Uterus (tissue), 4 donors: ENCODE data around the gene CIDEB. TPM values are rescaled to one million over a fixed set of nuclear protein-coding genes. Genes with fewer than 3 reads are reported as not detected.
A peak's percentile ranks its signal among the peaks of the same experiment; 100 is the strongest.

ENCODE experiments used
- DNase-seq, 2 donors: peaks; one replicate each; pipeline ENCODE4 v3.0.0-alpha.2; 2019 to 2020
- H3K27ac ChIP-seq, 2 donors: fragments of 200-600 bp; sonication (generic); 1 replicate in 1 of 2; 2 replicates in 1 of 2; pipeline ENCODE4 v1.5.1; 2016 to 2018
- H3K27me3 ChIP-seq, 2 donors: fragments of 200-600 bp; sonication (generic); one replicate each; pipeline ENCODE4 v1.5.1; 2018 to 2019; ENCODE audit warnings: control low read depth in 1 of 2
- H3K36me3 ChIP-seq, 2 donors: fragments of 200-600 bp; sonication (generic); one replicate each; pipeline ENCODE4 v1.5.1; 2019; ENCODE audit warnings: control low read depth in 1 of 2
- H3K4me1 ChIP-seq, 2 donors: fragments of 200-600 bp; sonication (generic); one replicate each; pipeline ENCODE4 v1.5.1; 2018 to 2019; ENCODE audit warnings: control low read depth in 1 of 2
- H3K4me3 ChIP-seq, 2 donors: fragments of 200-600 bp; sonication (generic); 1 replicate in 1 of 2; 2 replicates in 1 of 2; pipeline ENCODE4 v1.5.1; 2018 to 2019; ENCODE audit warnings: mild to moderate bottlenecking in 1 of 2
- H3K9me3 ChIP-seq, 2 donors: fragments of 200-600 bp; sonication (generic); one replicate each; pipeline ENCODE4 v1.5.1; 2019; ENCODE audit warnings: control low read depth in 1 of 2
- CTCF ChIP-seq, 4 experiments: fragments of 200-600 bp in 2 of 4; fragments of 450-650 bp in 2 of 4; sonication (generic) in 2 of 4; IDR thresholded peaks; one replicate each; pipeline ENCODE4 v1.5.1; 2016 to 2019; ENCODE audit warnings: antibody characterized with exemption in 4 of 4, mild to moderate bottlenecking in 2 of 4, moderate library complexity in 1 of 4
- POLR2A ChIP-seq, 2 donors: fragments of 450-650 bp; IDR thresholded peaks; one replicate each; pipeline ENCODE4 v1.6.1; 2016; ENCODE audit warnings: antibody characterized with exemption in 2 of 2, mild to moderate bottlenecking in 1 of 2, moderate library complexity in 1 of 2
- intact Hi-C: fragments of 100-400 bp; cut with DNase I; formaldehyde crosslinking; loops from one replicate; pipeline ENCODE4 v1.15.1; 2023; ENCODE audit warnings: low total_unique reads
- total RNA-seq, 4 donors: library from RNA; depleted of rRNA in 3 of 4; stranded (reverse); fragments of >200 nt in 3 of 4; gene quantifications; one replicate each; pipeline versions ENCODE4 v1.1.0 to v1.2.4, GENCODE V29; 2014 to 2023
- donor health status: DM: yes; HTN: yes; CAD: no.

CIDEB gene
- total RNA-seq, 4 donors from 2014 or later, result 1.3 to 25.5 (median 14.1) TPM

- Histone ChIP-seq H3K4me1 (peaks cover 0 to 13% of the 10 kb centered on the region in 2 donors), H3K27me3 (peaks cover 0 to 27% of the 10 kb centered on the region in 2 donors), H3K9me3 (no peaks in the 10 kb centered on the region), H3K36me3 (no peaks in the 10 kb centered on the region), H3K27ac (no peak overlapping the region), H3K4me3 (no peak overlapping the region)
- no peak for DNase-seq
- no peak for TF ChIP-seq CTCF (IDR thresholded peaks at IDR 0.05)
- TF ChIP-seq POLR2A (IDR thresholded peaks at IDR 0.05), result no peak
- intact Hi-C loops, result loop anchor here (10.0 kb wide), 1 partner anchor 98 kb away; no protein-coding TSS in a partner anchor
These were observed 29.5 kb upstream of the CIDEB start for GRCh38 chr14:24337144-24337823.

- Histone ChIP-seq H3K4me3 (no peak overlapping the region), H3K36me3 (no peaks in the 10 kb centered on the region), H3K27me3 (peaks cover 0 to 27% of the 10 kb centered on the region in 2 donors), H3K27ac (peak overlapping the region; percentile 62 to 65), H3K9me3 (no peaks in the 10 kb centered on the region), H3K4me1 (peaks cover 0 to 14% of the 10 kb centered on the region in 2 donors)
- intact Hi-C loops, result loop anchor here (10.0 kb wide), 1 partner anchor 99 kb away; no protein-coding TSS in a partner anchor
- TF ChIP-seq CTCF (IDR thresholded peaks at IDR 0.05), result no peak
- no peak for TF ChIP-seq POLR2A (IDR thresholded peaks at IDR 0.05)
- DNase-seq, result peak in 1 of 2 donors; percentile 56
These were observed 27.8 kb upstream of the CIDEB start for GRCh38 chr14:24335461-24336171.

- Histone ChIP-seq H3K36me3 (no peaks in the 10 kb centered on the region), H3K27me3 (peaks cover 0 to 27% of the 10 kb centered on the region in 2 donors), H3K27ac (peak within 1 kb of the TSS; percentile 62 to 65), H3K4me3 (peak within 1 kb of the TSS; percentile 22 to 30), H3K4me1 (peaks cover 0 to 14% of the 10 kb centered on the region in 2 donors), H3K9me3 (no peaks in the 10 kb centered on the region)
- intact Hi-C loops, result loop anchor here (10.0 kb wide), 1 partner anchor 100 kb away; no protein-coding TSS in a partner anchor
- TF ChIP-seq CTCF (IDR thresholded peaks at IDR 0.05), result no peak
- peak; percentile 12 to 35 for TF ChIP-seq POLR2A (IDR thresholded peaks at IDR 0.05)
- peak in 1 of 2 donors; percentile 46 for DNase-seq
These were observed 26.9 kb upstream of the CIDEB start, which contains the start of gene ADCY4 for GRCh38 chr14:24334431-24335291. Gene ADCY4, minus strand, starts transcription at chr14:24335071. Its CDS starts 419 bp downstream, at chr14:24334652.

GRCh38 chr14:24332268-24332993, 24.7 kb upstream of the CIDEB start:
- Histone ChIP-seq H3K27me3 (peaks cover 0 to 27% of the 10 kb centered on the region in 2 donors), H3K4me1 (peaks cover 0 to 14% of the 10 kb centered on the region in 2 donors), H3K36me3 (no peaks in the 10 kb centered on the region), H3K27ac (no peak overlapping the region), H3K9me3 (no peaks in the 10 kb centered on the region), H3K4me3 (no peak overlapping the region)
- peak; percentile 55 to 58 for DNase-seq
- intact Hi-C loops, result loop anchor here (10.0 kb wide), 1 partner anchor 102 kb away; no protein-coding TSS in a partner anchor
- TF ChIP-seq POLR2A (IDR thresholded peaks at IDR 0.05), result no peak
- peak; percentile 47 to 68 (median 63) for TF ChIP-seq CTCF (IDR thresholded peaks at IDR 0.05)
